ENCODE measurements around the gene CSAD. TPM values are rescaled to one million over a fixed set of nuclear protein-coding genes. Genes with fewer than 3 reads are reported as not detected.

Gene CSAD
- total RNA-seq, 1 donor from 2014 or later = 44.9 TPM

GRCh38 chr12:53221203-53222080 is 40.7 kb upstream of the CSAD start:
- intact Hi-C loops (cut with DNase I) = no loop called here
- TF ChIP-seq CTCF (IDR thresholded peaks at IDR 0.05) = no peak
- TF ChIP-seq POLR2A (IDR thresholded peaks at IDR 0.05) = peak in 1 of 2 donors; percentile 56
- TF ChIP-seq POLR2AphosphoS5 (IDR thresholded peaks at IDR 0.05; ENCODE audit: insufficient read depth in 1 of 2, low read depth in 1 of 2) = peak in 1 of 2 donors; percentile 64
- Histone ChIP-seq H3K4me3 (peak overlapping the region; percentile 75 to 91), H3K4me1 (peaks cover 71% of the 10 kb centered on the region), H3K27ac (peak overlapping the region; percentile 99), H3K9me3 (no peaks in the 10 kb centered on the region), H3K27me3 (no peaks in the 10 kb centered on the region), H3K36me3 (no peaks in the 10 kb centered on the region)
- DNase-seq (ENCODE audit: extremely low spot score in 2 of 2) = no peak

- TF ChIP-seq POLR2AphosphoS5 (IDR thresholded peaks at IDR 0.05; ENCODE audit: insufficient read depth in 1 of 2, low read depth in 1 of 2) = peak in 1 of 2 donors; percentile 67
- TF ChIP-seq CTCF (IDR thresholded peaks at IDR 0.05) = no peak
- peak in 1 of 2 donors; percentile 23 for TF ChIP-seq POLR2A (IDR thresholded peaks at IDR 0.05)
- intact Hi-C loops (cut with DNase I) = no loop called here
- no peak for DNase-seq (ENCODE audit: extremely low spot score in 2 of 2)
- Histone ChIP-seq H3K4me3 (peak overlapping the region; percentile 75 to 91), H3K27me3 (no peaks in the 10 kb centered on the region), H3K9me3 (no peaks in the 10 kb centered on the region), H3K27ac (peak overlapping the region; percentile 99), H3K36me3 (peaks cover 0 to under 1% of the 10 kb centered on the region in 2 donors), H3K4me1 (peaks cover 74% of the 10 kb centered on the region)
These were observed 40.0 kb upstream of the CSAD start for GRCh38 chr12:53220694-53221202.

GRCh38 chr12:53219956-53220693 is 39.4 kb upstream of the CSAD start:
- intact Hi-C loops (cut with DNase I) = loop anchor here (5.0 to 10.0 kb wide), 2 partner anchors 32 to 195 kb away; a partner anchor contains a TSS
- peak overlapping the region; percentile 75 to 91 for H3K4me3 ChIP-seq
- no peak for DNase-seq (ENCODE audit: extremely low spot score in 2 of 2)
- H3K9me3 ChIP-seq = no peaks in the 10 kb centered on the region
- H3K36me3 ChIP-seq = peaks cover 0 to 7% of the 10 kb centered on the region in 2 donors
- no peak for TF ChIP-seq POLR2AphosphoS5 (IDR thresholded peaks at IDR 0.05; ENCODE audit: insufficient read depth in 1 of 2, low read depth in 1 of 2)
- no peak for TF ChIP-seq POLR2A (IDR thresholded peaks at IDR 0.05)
- TF ChIP-seq CTCF (IDR thresholded peaks at IDR 0.05) = no peak
- peak overlapping the region; percentile 99 for H3K27ac ChIP-seq
- H3K4me1 ChIP-seq = peaks cover 74% of the 10 kb centered on the region
- H3K27me3 ChIP-seq = no peaks in the 10 kb centered on the region

GRCh38 chr12:53219292-53219955 is 38.7 kb upstream of the CSAD start:
- no peaks in the 10 kb centered on the region for H3K9me3 ChIP-seq
- peaks cover 74% of the 10 kb centered on the region for H3K4me1 ChIP-seq
- H3K27ac ChIP-seq = peak overlapping the region; percentile 99
- intact Hi-C loops (cut with DNase I) = loop anchor here (5.0 to 10.0 kb wide), 2 partner anchors 33 to 195 kb away; a partner anchor contains a TSS
- no peak for DNase-seq (ENCODE audit: extremely low spot score in 2 of 2)
- H3K36me3 ChIP-seq = peaks cover 0 to 13% of the 10 kb centered on the region in 2 donors
- peak overlapping the region; percentile 75 to 91 for H3K4me3 ChIP-seq
- no peaks in the 10 kb centered on the region for H3K27me3 ChIP-seq
- TF ChIP-seq CTCF (IDR thresholded peaks at IDR 0.05) (no peak), POLR2AphosphoS5 (IDR thresholded peaks at IDR 0.05; ENCODE audit: insufficient read depth in 1 of 2, low read depth in 1 of 2) (no peak), POLR2A (IDR thresholded peaks at IDR 0.05) (no peak)
